Breast epithelium (tissue), 4 donors: Measurements from ENCODE around the gene CFAP100. TPM values are rescaled to one million over a fixed set of nuclear protein-coding genes. Genes with fewer than 3 reads are reported as not detected.

Experiments
- DNase-seq, 2 donors: peaks; one replicate each; pipeline ENCODE4 v3.0.0-alpha.2; 2019; ENCODE audit warnings: low spot score in 2 of 2
- H3K27ac ChIP-seq, 2 donors: fragments of 200-600 bp; sonication (generic) in 1 of 2; one replicate each; pipeline ENCODE4 v1.5.1; 2016 to 2019; ENCODE audit warnings: mild to moderate bottlenecking in 1 of 2
- H3K27me3 ChIP-seq, 2 donors: fragments of 200-600 bp; sonication (generic) in 1 of 2; one replicate each; pipeline versions ENCODE4 v1.5.1 to v1.6.0; 2017 to 2019; ENCODE audit warnings: control low read depth in 1 of 2, mild to moderate bottlenecking in 1 of 2
- H3K36me3 ChIP-seq: fragments of 200-600 bp; one replicate; pipeline ENCODE4 v1.5.1; 2019
- H3K4me1 ChIP-seq, 2 donors: fragments of 200-600 bp; sonication (generic); one replicate each; pipeline ENCODE4 v1.5.1; 2016 to 2019; ENCODE audit warnings: control low read depth in 1 of 2
- H3K4me3 ChIP-seq, 3 donors: fragments of 200-600 bp; sonication (generic); 1 replicate in 2 of 3; 2 replicates in 1 of 3; pipeline ENCODE4 v1.5.1; 2016 to 2019; ENCODE audit warnings: mild to moderate bottlenecking in 3 of 3, moderate library complexity in 2 of 3
- H3K9me3 ChIP-seq, 2 donors: fragments of 200-600 bp; sonication (generic) in 1 of 2; one replicate each; pipeline ENCODE4 v1.5.1; 2016 to 2019; ENCODE audit warnings: control low read depth in 1 of 2
- CTCF ChIP-seq, 3 donors: fragments of 450-650 bp; IDR thresholded peaks; one replicate each; pipeline ENCODE4 v1.5.1; 2016 to 2017; ENCODE audit warnings: antibody characterized with exemption in 3 of 3, mild to moderate bottlenecking in 3 of 3, moderate library complexity in 3 of 3
- POLR2A ChIP-seq: fragments of 450-650 bp; IDR thresholded peaks from one replicate; pipeline ENCODE4 v1.6.1; 2016; ENCODE audit warnings: antibody characterized with exemption, mild to moderate bottlenecking, moderate library complexity
- POLR2AphosphoS5 ChIP-seq, 3 donors: sonication (generic); formaldehyde crosslinking; IDR thresholded peaks; one replicate each; pipeline ENCODE4 v1.6.1; 2017; ENCODE audit warnings: antibody characterized with exemption in 3 of 3
- intact Hi-C: fragments of 100-400 bp; cut with DNase I; formaldehyde crosslinking; loops from one replicate; pipeline ENCODE4 v1.15.1; 2023; ENCODE audit warnings: low total_unique reads
- total RNA-seq, 3 donors: library from RNA; depleted of rRNA; stranded (reverse); fragments of >200 nt; gene quantifications; one replicate each; pipeline ENCODE4 v1.1.0, GENCODE V29; 2016

CFAP100 gene
- total RNA-seq, 3 donors from 2014 or later: not detected

GRCh38 chr3:126479642-126480041 lies 84.9 kb downstream of the CFAP100 start:
- no peak overlapping the region for H3K27ac ChIP-seq
- H3K4me3 ChIP-seq: no peak overlapping the region
- TF ChIP-seq CTCF (IDR thresholded peaks at IDR 0.05) (no peak), POLR2AphosphoS5 (IDR thresholded peaks at IDR 0.05) (no peak), POLR2A (no peak)
- no peak for DNase-seq
- H3K9me3 ChIP-seq: no peaks in the 10 kb centered on the region
- peaks cover 0 to 4% of the 10 kb centered on the region in 2 donors for H3K4me1 ChIP-seq
- no peaks in the 10 kb centered on the region for H3K27me3 ChIP-seq
- intact Hi-C loops: loop anchor here (10.0 kb wide), 1 partner anchor 305 kb away; no protein-coding TSS in a partner anchor
- no peaks in the 10 kb centered on the region for H3K36me3 ChIP-seq

- Histone ChIP-seq H3K27me3 (no peaks in the 10 kb centered on the region), H3K4me3 (no peak overlapping the region), H3K36me3 (no peaks in the 10 kb centered on the region), H3K27ac (no peak overlapping the region), H3K9me3 (no peaks in the 10 kb centered on the region), H3K4me1 (peaks cover 0 to 4% of the 10 kb centered on the region in 2 donors)
- no peak for TF ChIP-seq CTCF (IDR thresholded peaks at IDR 0.05)
- TF ChIP-seq POLR2AphosphoS5 (IDR thresholded peaks at IDR 0.05): no peak
- no peak for TF ChIP-seq POLR2A
- DNase-seq: no peak
- intact Hi-C loops: no loop called here
These were observed 85.5 kb downstream of the CFAP100 start for GRCh38 chr3:126480206-126480605.

GRCh38 chr3:126480861-126481260 lies 86.2 kb downstream of the CFAP100 start:
- no peaks in the 10 kb centered on the region for H3K27me3 ChIP-seq
- H3K4me1 ChIP-seq: peaks cover 0 to 4% of the 10 kb centered on the region in 2 donors
- TF ChIP-seq POLR2A: no peak
- no peak for TF ChIP-seq POLR2AphosphoS5 (IDR thresholded peaks at IDR 0.05)
- no peak for TF ChIP-seq CTCF (IDR thresholded peaks at IDR 0.05)
- H3K27ac ChIP-seq: peak overlapping the region in 1 of 2 donors; percentile 1
- H3K4me3 ChIP-seq: no peak overlapping the region
- intact Hi-C loops: no loop called here
- H3K36me3 ChIP-seq: no peaks in the 10 kb centered on the region
- H3K9me3 ChIP-seq: no peaks in the 10 kb centered on the region
- no peak for DNase-seq

- Histone ChIP-seq H3K4me1 (peaks cover 0 to under 1% of the 10 kb centered on the region in 2 donors), H3K27ac (no peak overlapping the region), H3K36me3 (no peaks in the 10 kb centered on the region), H3K27me3 (no peaks in the 10 kb centered on the region), H3K4me3 (no peak overlapping the region), H3K9me3 (no peaks in the 10 kb centered on the region)
- no peak for TF ChIP-seq CTCF (IDR thresholded peaks at IDR 0.05)
- TF ChIP-seq POLR2A: no peak
- TF ChIP-seq POLR2AphosphoS5 (IDR thresholded peaks at IDR 0.05): no peak
- DNase-seq: no peak
- intact Hi-C loops: no loop called here
These were observed 87.2 kb downstream of the CFAP100 start for GRCh38 chr3:126481808-126482502.

- intact Hi-C loops: no loop called here
- Histone ChIP-seq H3K9me3 (no peaks in the 10 kb centered on the region), H3K27me3 (no peaks in the 10 kb centered on the region), H3K27ac (no peak overlapping the region), H3K4me1 (no peaks in the 10 kb centered on the region), H3K4me3 (no peak overlapping the region), H3K36me3 (no peaks in the 10 kb centered on the region)
- TF ChIP-seq POLR2AphosphoS5 (IDR thresholded peaks at IDR 0.05) (no peak), CTCF (IDR thresholded peaks at IDR 0.05) (no peak), POLR2A (no peak)
- no peak for DNase-seq
These were observed 88.0 kb downstream of the CFAP100 start for GRCh38 chr3:126482503-126483255.
